ENCODE measurements around the gene CCDC146.

DNA sequence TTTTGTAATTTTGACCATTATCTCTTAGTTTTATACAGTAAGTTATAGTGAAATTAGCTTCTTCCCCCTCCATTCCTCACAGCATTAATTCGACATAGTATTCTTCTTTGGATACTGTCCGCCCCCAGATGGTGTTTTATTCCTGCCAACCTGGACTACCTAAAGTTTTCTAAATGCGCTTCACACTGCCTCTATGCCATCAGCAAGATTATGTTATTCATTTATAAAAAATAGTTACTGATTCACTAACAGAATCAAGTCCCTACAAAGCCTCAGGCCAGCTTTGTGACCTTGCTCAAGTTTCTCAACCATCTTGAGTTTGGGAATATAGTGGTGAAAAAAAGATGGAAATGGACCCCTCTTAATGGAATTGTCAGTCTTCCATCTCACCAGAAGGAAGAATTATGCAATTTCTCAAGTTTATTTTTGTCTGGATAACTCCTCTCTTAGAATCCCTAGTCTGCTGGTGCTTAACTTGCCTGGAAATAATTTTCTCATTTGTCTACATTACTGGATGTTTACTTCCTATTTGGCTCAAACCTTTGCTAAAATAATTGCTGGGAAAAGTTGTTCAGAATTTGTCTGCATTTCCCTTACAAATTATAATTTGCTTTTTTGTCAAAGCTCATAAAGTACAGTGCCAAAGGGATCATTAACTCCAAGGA, 93.9 kb downstream of the CCDC146 start:
- TF ChIP-seq HNRNPH1 (optimal IDR thresholded peaks at IDR 0.05; ENCODE audit: low read depth, low read length) (no peak), ZNF133 (CRISPR knock-in tag; IDR thresholded peaks at IDR 0.05) (no peak), POLR2A (conservative IDR thresholded peaks at IDR 0.05) (no peak)
- TF ChIP-seq, protein P1, sequence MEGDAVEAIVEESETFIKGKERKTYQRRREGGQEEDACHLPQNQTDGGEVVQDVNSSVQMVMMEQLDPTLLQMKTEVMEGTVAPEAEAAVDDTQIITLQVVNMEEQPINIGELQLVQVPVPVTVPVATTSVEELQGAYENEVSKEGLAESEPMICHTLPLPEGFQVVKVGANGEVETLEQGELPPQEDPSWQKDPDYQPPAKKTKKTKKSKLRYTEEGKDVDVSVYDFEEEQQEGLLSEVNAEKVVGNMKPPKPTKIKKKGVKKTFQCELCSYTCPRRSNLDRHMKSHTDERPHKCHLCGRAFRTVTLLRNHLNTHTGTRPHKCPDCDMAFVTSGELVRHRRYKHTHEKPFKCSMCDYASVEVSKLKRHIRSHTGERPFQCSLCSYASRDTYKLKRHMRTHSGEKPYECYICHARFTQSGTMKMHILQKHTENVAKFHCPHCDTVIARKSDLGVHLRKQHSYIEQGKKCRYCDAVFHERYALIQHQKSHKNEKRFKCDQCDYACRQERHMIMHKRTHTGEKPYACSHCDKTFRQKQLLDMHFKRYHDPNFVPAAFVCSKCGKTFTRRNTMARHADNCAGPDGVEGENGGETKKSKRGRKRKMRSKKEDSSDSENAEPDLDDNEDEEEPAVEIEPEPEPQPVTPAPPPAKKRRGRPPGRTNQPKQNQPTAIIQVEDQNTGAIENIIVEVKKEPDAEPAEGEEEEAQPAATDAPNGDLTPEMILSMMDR (IDR thresholded peaks at IDR 0.05 in 2 of 3, conservative IDR thresholded peaks at IDR 0.05 in 1 of 3; ENCODE audit: insufficient read depth in 2 of 3, low read depth in 1 of 3, low read length in 3 of 3): no peak

Data from K562 (cell line).